ENCODE results near the gene GNAL. TPM values are rescaled to one million over a fixed set of nuclear protein-coding genes. Genes with fewer than 3 reads are reported as not detected.

The GNAL gene
- total RNA-seq, 1 donor from 2014 or later, result 1.1 TPM

DNA sequence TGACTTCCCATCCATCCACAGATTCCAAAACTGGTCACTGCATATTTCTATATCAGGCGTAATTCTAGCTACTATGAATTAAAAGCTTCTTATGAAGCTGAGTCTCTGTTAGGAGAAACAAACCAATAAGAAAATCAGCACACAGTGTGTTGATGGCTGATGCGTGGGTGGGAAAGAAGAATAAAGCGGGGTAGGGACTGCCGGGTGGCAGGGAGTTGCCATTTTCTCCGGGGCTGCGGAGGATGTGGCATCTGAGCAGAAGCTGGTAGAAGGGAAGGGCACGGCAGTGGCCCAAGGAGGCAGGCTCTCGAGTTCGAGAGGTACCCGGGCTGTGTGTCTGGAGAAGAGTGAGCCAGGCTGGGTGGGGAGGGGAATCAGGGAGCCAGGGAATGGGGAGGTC lies 113.5 kb downstream of the GNAL start:
- Histone ChIP-seq H3K4me3 (no peak overlapping the region), H3K9me3 (replicated peaks) (no peaks in the 10 kb centered on the region), H3K4me1 (no peaks in the 10 kb centered on the region), H3K36me3 (no peaks in the 10 kb centered on the region), H3K27me3 (ENCODE audit: low read depth) (no peaks in the 10 kb centered on the region), H3K27ac (replicated peaks) (no peak overlapping the region)
- DNase-seq, result no peak
- TF ChIP-seq, protein P1, sequence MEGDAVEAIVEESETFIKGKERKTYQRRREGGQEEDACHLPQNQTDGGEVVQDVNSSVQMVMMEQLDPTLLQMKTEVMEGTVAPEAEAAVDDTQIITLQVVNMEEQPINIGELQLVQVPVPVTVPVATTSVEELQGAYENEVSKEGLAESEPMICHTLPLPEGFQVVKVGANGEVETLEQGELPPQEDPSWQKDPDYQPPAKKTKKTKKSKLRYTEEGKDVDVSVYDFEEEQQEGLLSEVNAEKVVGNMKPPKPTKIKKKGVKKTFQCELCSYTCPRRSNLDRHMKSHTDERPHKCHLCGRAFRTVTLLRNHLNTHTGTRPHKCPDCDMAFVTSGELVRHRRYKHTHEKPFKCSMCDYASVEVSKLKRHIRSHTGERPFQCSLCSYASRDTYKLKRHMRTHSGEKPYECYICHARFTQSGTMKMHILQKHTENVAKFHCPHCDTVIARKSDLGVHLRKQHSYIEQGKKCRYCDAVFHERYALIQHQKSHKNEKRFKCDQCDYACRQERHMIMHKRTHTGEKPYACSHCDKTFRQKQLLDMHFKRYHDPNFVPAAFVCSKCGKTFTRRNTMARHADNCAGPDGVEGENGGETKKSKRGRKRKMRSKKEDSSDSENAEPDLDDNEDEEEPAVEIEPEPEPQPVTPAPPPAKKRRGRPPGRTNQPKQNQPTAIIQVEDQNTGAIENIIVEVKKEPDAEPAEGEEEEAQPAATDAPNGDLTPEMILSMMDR (IDR thresholded peaks at IDR 0.05; ENCODE audit: borderline replicate concordance), result no peak
- intact Hi-C loops (cut with micrococcal nuclease), result no loop called here

DNA sequence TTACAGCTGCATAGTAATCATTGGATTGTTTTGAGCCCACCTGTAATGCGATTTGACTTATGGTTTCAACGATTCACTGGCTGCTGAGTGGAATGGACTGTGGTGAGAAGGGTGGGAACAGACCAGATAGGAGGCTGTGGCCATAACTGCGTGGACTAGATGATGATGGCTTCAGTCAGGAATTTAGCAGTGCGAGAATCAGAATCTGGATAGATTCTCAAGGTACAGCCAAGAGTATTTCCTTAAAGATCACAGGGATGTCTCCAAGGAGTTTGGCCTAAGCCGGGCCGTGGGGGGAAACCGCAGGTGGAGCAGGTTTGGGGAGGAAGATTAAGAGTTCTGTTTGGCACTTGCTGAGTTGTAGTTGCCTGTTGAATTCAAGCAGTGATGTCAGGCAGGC lies 118.2 kb downstream of the GNAL start:
- Histone ChIP-seq H3K9me3 (replicated peaks) (no peaks in the 10 kb centered on the region), H3K27me3 (ENCODE audit: low read depth) (no peaks in the 10 kb centered on the region), H3K4me1 (no peaks in the 10 kb centered on the region), H3K4me3 (no peak overlapping the region), H3K27ac (replicated peaks) (peak overlapping the region; percentile 34), H3K36me3 (no peaks in the 10 kb centered on the region)
- intact Hi-C loops (cut with micrococcal nuclease), result no loop called here
- no peak for DNase-seq
- TF ChIP-seq, protein P1 (IDR thresholded peaks at IDR 0.05; ENCODE audit: borderline replicate concordance), result no peak

DNA sequence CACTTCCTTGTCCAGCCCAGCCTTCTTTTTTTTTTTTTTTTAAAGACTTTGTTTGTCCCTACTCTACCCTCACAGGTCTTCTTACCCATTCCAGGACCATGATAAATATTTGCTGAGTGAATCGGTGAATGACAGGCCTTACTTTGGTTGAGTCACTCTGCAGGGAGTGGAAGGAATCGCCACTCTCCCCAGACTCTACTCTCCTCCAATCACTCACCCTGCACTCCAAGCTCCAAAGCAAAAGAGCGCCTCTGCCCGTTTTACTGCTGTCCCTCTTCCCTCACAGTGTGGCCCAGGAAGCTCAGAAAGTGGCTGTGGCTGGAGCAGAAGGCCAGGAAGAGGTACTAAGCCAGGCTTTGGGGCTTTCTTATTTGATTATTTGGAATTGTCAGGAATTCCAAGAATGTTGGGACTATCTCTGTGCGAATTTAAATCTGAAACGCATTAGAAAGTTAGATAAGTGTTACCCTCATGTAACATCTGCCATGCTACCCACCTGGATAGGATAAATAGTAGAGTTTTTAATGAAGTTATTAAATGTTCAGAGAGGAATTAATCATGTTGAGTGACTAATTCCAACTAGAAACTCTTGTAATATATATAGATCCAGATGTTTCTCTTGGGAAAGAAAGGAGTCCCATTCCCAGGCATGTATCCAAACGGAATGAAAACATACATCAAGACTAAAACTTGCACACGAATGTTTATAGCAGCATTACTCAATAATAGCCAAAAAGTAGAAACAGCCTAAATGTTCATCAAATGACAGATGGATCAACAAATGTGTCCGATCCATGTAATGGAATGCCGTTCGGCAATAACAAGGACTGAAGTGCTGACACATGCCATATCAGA lies 119.2 kb downstream of the GNAL start:
- Histone ChIP-seq H3K4me3 (no peak overlapping the region), H3K9me3 (replicated peaks) (no peaks in the 10 kb centered on the region), H3K36me3 (no peaks in the 10 kb centered on the region), H3K4me1 (no peaks in the 10 kb centered on the region), H3K27ac (replicated peaks) (no peak overlapping the region), H3K27me3 (ENCODE audit: low read depth) (no peaks in the 10 kb centered on the region)
- DNase-seq, result no peak
- intact Hi-C loops (cut with micrococcal nuclease), result no loop called here
- TF ChIP-seq, protein P1 (IDR thresholded peaks at IDR 0.05; ENCODE audit: borderline replicate concordance), result no peak

DNA sequence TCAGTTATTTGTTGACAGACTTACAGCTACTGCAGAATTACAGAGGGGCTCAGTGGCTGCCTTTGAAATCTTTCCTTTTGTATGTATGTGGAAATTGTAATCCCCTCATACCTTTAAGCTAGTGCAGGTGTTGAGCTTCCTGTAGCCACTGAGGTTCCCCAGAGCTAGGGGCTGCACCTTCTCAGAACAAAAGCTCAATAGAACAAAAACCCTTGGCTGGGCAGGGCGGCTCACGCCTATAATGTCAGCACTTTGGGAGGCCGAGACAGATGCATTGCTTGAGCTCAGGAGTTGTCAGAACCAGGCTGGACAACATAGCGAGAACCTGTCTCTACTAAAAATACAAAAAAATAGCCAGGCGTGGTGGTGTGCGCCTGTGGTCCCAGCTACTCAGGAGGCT lies 120.8 kb downstream of the GNAL start:
- intact Hi-C loops (cut with micrococcal nuclease), result no loop called here
- Histone ChIP-seq H3K27me3 (ENCODE audit: low read depth) (no peaks in the 10 kb centered on the region), H3K36me3 (no peaks in the 10 kb centered on the region), H3K27ac (replicated peaks) (no peak overlapping the region), H3K9me3 (replicated peaks) (no peaks in the 10 kb centered on the region), H3K4me1 (no peaks in the 10 kb centered on the region), H3K4me3 (no peak overlapping the region)
- no peak for DNase-seq
- TF ChIP-seq, protein P1 (IDR thresholded peaks at IDR 0.05; ENCODE audit: borderline replicate concordance), result no peak

DNA sequence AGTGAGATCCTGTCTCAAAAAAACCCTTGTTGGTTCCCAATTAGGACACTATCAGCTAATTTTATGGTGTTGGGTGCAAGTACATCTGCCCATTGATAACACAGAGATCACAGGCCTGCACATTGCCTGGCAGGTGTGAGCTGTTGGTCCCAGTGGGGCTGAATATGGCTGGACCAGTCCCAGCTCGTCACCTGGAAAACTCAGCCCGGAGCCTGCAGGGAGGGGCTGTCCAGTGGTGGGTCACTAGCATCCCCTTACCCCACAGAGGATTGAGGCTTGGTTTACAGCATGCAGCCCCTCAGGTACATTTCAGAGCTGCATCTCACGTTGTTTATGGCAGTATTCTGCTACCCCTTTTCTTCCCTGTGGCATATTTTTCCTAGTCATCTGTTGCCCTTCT lies 121.3 kb downstream of the GNAL start:
- intact Hi-C loops (cut with micrococcal nuclease), result no loop called here
- no peak for DNase-seq
- H3K4me3 ChIP-seq, result no peak overlapping the region
- H3K4me1 ChIP-seq, result no peaks in the 10 kb centered on the region
- TF ChIP-seq, protein P1 (IDR thresholded peaks at IDR 0.05; ENCODE audit: borderline replicate concordance), result no peak
- H3K36me3 ChIP-seq, result no peaks in the 10 kb centered on the region
- H3K27ac ChIP-seq (replicated peaks), result no peak overlapping the region
- H3K27me3 ChIP-seq (ENCODE audit: low read depth), result no peaks in the 10 kb centered on the region
- no peaks in the 10 kb centered on the region for H3K9me3 ChIP-seq (replicated peaks)

All from left ventricle myocardium inferior (tissue), 1 donor.